Esophagus (tissue), 2 donors: ENCODE data around the gene SEC14L3. TPM values are rescaled to one million over a fixed set of nuclear protein-coding genes. Genes with fewer than 3 reads are reported as not detected.

Experiments
- H3K27ac ChIP-seq, 2 donors: one replicate each; pipeline ENCODE4 v1.5.1; 2013; ENCODE audit warnings: low read depth in 2 of 2, mild to moderate bottlenecking in 2 of 2, inconsistent platforms in 1 of 2, low read length in 1 of 2, moderate library complexity in 1 of 2
- H3K27me3 ChIP-seq, 2 donors: one replicate each; pipeline ENCODE4 v1.6.1; 2013; ENCODE audit warnings: low read length in 2 of 2, control low read depth in 1 of 2, mild to moderate bottlenecking in 1 of 2; ENCODE audit not compliant: insufficient read depth in 2 of 2, control insufficient read depth in 1 of 2
- H3K36me3 ChIP-seq, 2 donors: one replicate each; pipeline ENCODE4 v1.6.1; 2013; ENCODE audit warnings: low read length in 1 of 2; ENCODE audit not compliant: control insufficient read depth in 2 of 2, insufficient read depth in 2 of 2
- H3K4me1 ChIP-seq, 2 donors: one replicate each; pipeline ENCODE4 v1.6.1; 2013; ENCODE audit warnings: low read length in 1 of 2; ENCODE audit not compliant: control insufficient read depth in 2 of 2, insufficient read depth in 2 of 2
- H3K4me3 ChIP-seq, 2 donors: one replicate each; pipeline ENCODE4 v1.5.1; 2013; ENCODE audit warnings: low read length in 2 of 2, mild to moderate bottlenecking in 2 of 2, low read depth in 1 of 2, moderate library complexity in 1 of 2
- H3K9me3 ChIP-seq, 2 donors: one replicate each; pipeline ENCODE4 v1.6.1; 2013; ENCODE audit warnings: mild to moderate bottlenecking in 2 of 2, low read depth in 1 of 2, low read length in 1 of 2, moderate library complexity in 1 of 2; ENCODE audit not compliant: control insufficient read depth in 2 of 2, insufficient read depth in 1 of 2
- WGBS, 2 donors: extraction: QIAGEN DNeasy Blood & Tissue Kit; methylation state at CpG; one replicate each; pipeline ENCODE4 v1.1.7; 2013; 5-methylcytosine and 5-hydroxymethylcytosine counted together
- polyA plus RNA-seq, 2 donors: library from polyadenylated mRNA; stranded (reverse); fragments of 200-250 nt; gene quantifications; one replicate each; pipeline ENCODE4 v1.2.3, GENCODE V29; 2013
- donor health status: healthy with polysubstance abuse.
- donor health status: Bipolar disorder and iron deficiency.

The SEC14L3 gene
- polyA plus RNA-seq, 2 donors, result not detected

- peaks cover 0 to 8% of the 10 kb centered on the region in 2 donors for H3K4me1 ChIP-seq
- H3K27ac ChIP-seq, result peak overlapping the region; percentile 47 to 80
Measured at GRCh38 chr22:30436196-30436595, 35.6 kb downstream of the SEC14L3 start.

GRCh38 chr22:30435674-30436126 lies 36.1 kb downstream of the SEC14L3 start:
- no peaks in the 10 kb centered on the region for H3K36me3 ChIP-seq
- peak overlapping the region; percentile 47 to 80 for H3K27ac ChIP-seq
- peaks cover 0 to 2% of the 10 kb centered on the region in 2 donors for H3K9me3 ChIP-seq
- no peak overlapping the region for H3K4me3 ChIP-seq
- no peaks in the 10 kb centered on the region for H3K27me3 ChIP-seq
- H3K4me1 ChIP-seq, result peaks cover 0 to 8% of the 10 kb centered on the region in 2 donors
- 81% methylated on average over 6 of the region's 6 CpGs for WGBS, 2 donors

More at GRCh38 chr22:30436196-30436595, 35.6 kb downstream of the SEC14L3 start:
- Histone ChIP-seq H3K27me3 (no peaks in the 10 kb centered on the region), H3K36me3 (no peaks in the 10 kb centered on the region), H3K4me3 (no peak overlapping the region), H3K9me3 (peaks cover 0 to 2% of the 10 kb centered on the region in 2 donors)
- WGBS, 2 donors, result 52 to 57% methylated on average over 2 of the region's 2 CpGs

GRCh38 chr22:30434843-30435242 lies 37.0 kb downstream of the SEC14L3 start:
- Histone ChIP-seq H3K27ac (no peak overlapping the region), H3K4me3 (no peak overlapping the region), H3K27me3 (no peaks in the 10 kb centered on the region), H3K9me3 (peaks cover 0 to 2% of the 10 kb centered on the region in 2 donors), H3K36me3 (no peaks in the 10 kb centered on the region), H3K4me1 (peaks cover 0 to 5% of the 10 kb centered on the region in 2 donors)
- 50 to 70% methylated on average over 1 of the region's 1 CpG for WGBS, 2 donors

GRCh38 chr22:30433773-30434172 lies 38.0 kb downstream of the SEC14L3 start:
- Histone ChIP-seq H3K9me3 (peaks cover 0 to 2% of the 10 kb centered on the region in 2 donors), H3K36me3 (peaks cover 0 to 4% of the 10 kb centered on the region in 2 donors), H3K4me3 (no peak overlapping the region), H3K4me1 (peaks cover 0 to 5% of the 10 kb centered on the region in 2 donors), H3K27me3 (no peaks in the 10 kb centered on the region), H3K27ac (no peak overlapping the region)
- WGBS, 2 donors, result 95 to 96% methylated on average over 1 of the region's 1 CpG

GRCh38 chr22:30433227-30433626 lies 38.6 kb downstream of the SEC14L3 start:
- WGBS, 2 donors, result 93 to 96% methylated on average over 3 of the region's 3 CpGs
- Histone ChIP-seq H3K4me1 (peaks cover 0 to 5% of the 10 kb centered on the region in 2 donors), H3K27me3 (no peaks in the 10 kb centered on the region), H3K9me3 (peaks cover 0 to 2% of the 10 kb centered on the region in 2 donors), H3K36me3 (peaks cover 0 to 4% of the 10 kb centered on the region in 2 donors), H3K4me3 (no peak overlapping the region), H3K27ac (no peak overlapping the region)

- peaks cover 0 to 4% of the 10 kb centered on the region in 2 donors for H3K36me3 ChIP-seq
- H3K9me3 ChIP-seq, result peaks cover 0 to 2% of the 10 kb centered on the region in 2 donors
- H3K27me3 ChIP-seq, result no peaks in the 10 kb centered on the region
- H3K4me3 ChIP-seq, result no peak overlapping the region
- H3K4me1 ChIP-seq, result peaks cover 0 to 5% of the 10 kb centered on the region in 2 donors
- no peak overlapping the region for H3K27ac ChIP-seq
- WGBS, 2 donors, result 66 to 77% methylated on average over 2 of the region's 2 CpGs
Measured at GRCh38 chr22:30432520-30432919, 39.3 kb downstream of the SEC14L3 start.

GRCh38 chr22:30432096-30432495 lies 39.7 kb downstream of the SEC14L3 start:
- WGBS, 2 donors, result 91 to 92% methylated on average over 4 of the region's 4 CpGs
- H3K9me3 ChIP-seq, result peaks cover 0 to 2% of the 10 kb centered on the region in 2 donors

GRCh38 chr22:30430933-30431332 lies 40.9 kb downstream of the SEC14L3 start:
- H3K27ac ChIP-seq, result no peak overlapping the region
- H3K9me3 ChIP-seq, result peaks cover 0 to 2% of the 10 kb centered on the region in 2 donors
- peaks cover 0 to 16% of the 10 kb centered on the region in 2 donors for H3K4me1 ChIP-seq
- 81% methylated on average over 4 of the region's 4 CpGs for WGBS, 2 donors
- H3K36me3 ChIP-seq, result peaks cover 0 to 5% of the 10 kb centered on the region in 2 donors
- no peaks in the 10 kb centered on the region for H3K27me3 ChIP-seq
- no peak overlapping the region for H3K4me3 ChIP-seq

More at GRCh38 chr22:30432096-30432495, 39.7 kb downstream of the SEC14L3 start:
- Histone ChIP-seq H3K4me1 (peaks cover 0 to 8% of the 10 kb centered on the region in 2 donors), H3K36me3 (peaks cover 0 to 5% of the 10 kb centered on the region in 2 donors), H3K27ac (no peak overlapping the region), H3K27me3 (no peaks in the 10 kb centered on the region), H3K4me3 (no peak overlapping the region)

- Histone ChIP-seq H3K27me3 (no peaks in the 10 kb centered on the region), H3K36me3 (peaks cover 0 to 5% of the 10 kb centered on the region in 2 donors), H3K27ac (no peak overlapping the region), H3K9me3 (no peaks in the 10 kb centered on the region), H3K4me1 (peaks cover 0 to 12% of the 10 kb centered on the region in 2 donors), H3K4me3 (no peak overlapping the region)
- WGBS, 2 donors, result 53 to 55% methylated on average over 4 of the region's 4 CpGs
Measured at GRCh38 chr22:30429887-30430286, 41.9 kb downstream of the SEC14L3 start.

GRCh38 chr22:30427871-30428270 lies 43.9 kb downstream of the SEC14L3 start:
- H3K27ac ChIP-seq, result no peak overlapping the region
- no peak overlapping the region for H3K4me3 ChIP-seq
- H3K27me3 ChIP-seq, result no peaks in the 10 kb centered on the region
- no peaks in the 10 kb centered on the region for H3K9me3 ChIP-seq
- H3K36me3 ChIP-seq, result peaks cover 0 to 5% of the 10 kb centered on the region in 2 donors
- H3K4me1 ChIP-seq, result peaks cover 0 to 16% of the 10 kb centered on the region in 2 donors
- 91 to 92% methylated on average over 1 of the region's 1 CpG for WGBS, 2 donors
